Measurements from ENCODE around the gene BAIAP2. TPM values are rescaled to one million over a fixed set of nuclear protein-coding genes. Genes with fewer than 3 reads are reported as not detected.

Gene BAIAP2
- total and polyA plus RNA-seq, 12 donors: 9.5 to 25.8 (median 15.6) TPM

GRCh38 chr17:81035521-81036196 is 708 bp downstream of the BAIAP2 start:
- no peak for DNase-seq
- H3K36me3 ChIP-seq: peaks cover 0 to 12% (median 0%) of the 10 kb centered on the region in 9 donors
- H3K4me3 ChIP-seq: peak overlapping the region in 9 of 10 donors; percentile 52 to 77 (median 67)
- 17% methylated on average over 65 to 66 of the region's 66 CpGs for WGBS, 2 donors
- H3K9me3 ChIP-seq: no peaks in the 10 kb centered on the region
- peak overlapping the region in 8 of 10 donors; percentile 10 to 72 (median 63) for H3K27ac ChIP-seq
- no peak for ATAC-seq
- peaks cover 0 to 17% (median 0%) of the 10 kb centered on the region in 7 donors for H3K27me3 ChIP-seq
- no peak for TF ChIP-seq CTCF (IDR thresholded peaks at IDR 0.05)
- intact Hi-C loops (cut with DNase I): loop anchor here in 2 of 10 donors (1.0 to 5.0 kb wide), 2 partner anchors 47 kb away; no protein-coding TSS in a partner anchor
- H3K4me1 ChIP-seq: peaks cover 21 to 87% (median 75%) of the 10 kb centered on the region in 9 donors

DNA sequence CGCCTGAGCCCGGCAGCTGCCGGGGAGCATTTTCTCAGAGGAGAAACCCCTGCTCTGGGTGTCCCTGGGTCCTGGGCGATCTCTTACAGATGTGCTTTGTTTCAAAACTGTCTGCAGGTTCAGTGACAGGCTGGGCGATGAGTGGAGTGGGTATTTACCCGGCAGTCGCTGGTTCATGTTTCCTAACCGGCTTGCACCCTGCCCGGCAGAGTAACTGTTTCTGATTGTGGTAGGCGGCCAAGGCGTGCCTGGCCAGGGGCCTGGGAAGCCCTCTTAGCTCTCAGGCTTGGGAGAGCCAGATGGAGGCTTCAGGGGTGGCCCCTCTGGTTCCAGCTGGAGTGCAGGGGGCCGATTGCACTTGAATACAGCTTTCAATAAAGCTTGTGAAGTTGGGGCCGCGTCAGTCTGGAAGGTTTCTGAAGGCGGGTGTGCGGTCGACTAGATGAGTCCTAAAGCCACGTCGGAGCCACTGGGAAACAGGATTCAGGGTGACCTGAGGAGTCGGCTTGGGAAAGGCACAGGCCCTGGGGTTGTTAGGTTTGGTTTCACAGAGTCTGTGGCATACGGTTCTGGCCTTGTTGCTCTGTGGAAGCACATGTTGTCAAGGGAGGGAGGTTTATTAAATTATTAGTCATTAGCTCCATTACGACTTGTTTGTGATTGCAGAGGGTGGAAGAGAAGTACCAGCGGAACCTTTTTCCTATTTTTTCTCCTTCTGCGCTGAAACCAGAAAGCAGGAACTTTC is 1.4 kb downstream of the BAIAP2 start:
- intact Hi-C loops (cut with DNase I): loop anchor here in 2 of 10 donors (1.0 to 5.0 kb wide), 2 partner anchors 46 kb away; no protein-coding TSS in a partner anchor
- Histone ChIP-seq H3K9me3 (no peaks in the 10 kb centered on the region), H3K36me3 (peaks cover 0 to 12% (median 0%) of the 10 kb centered on the region in 9 donors), H3K27me3 (peaks cover 0 to 17% (median 0%) of the 10 kb centered on the region in 7 donors), H3K4me1 (peaks cover 20 to 87% (median 75%) of the 10 kb centered on the region in 9 donors), H3K4me3 (peak overlapping the region in 9 of 10 donors; percentile 52 to 77 (median 67)), H3K27ac (peak overlapping the region in 1 of 10 donors; percentile 21)
- ATAC-seq (no peak), DNase-seq (no peak)
- no peak for TF ChIP-seq CTCF (IDR thresholded peaks at IDR 0.05)
- 86 to 89% methylated on average over 24 of the region's 24 CpGs for WGBS, 2 donors

DNA sequence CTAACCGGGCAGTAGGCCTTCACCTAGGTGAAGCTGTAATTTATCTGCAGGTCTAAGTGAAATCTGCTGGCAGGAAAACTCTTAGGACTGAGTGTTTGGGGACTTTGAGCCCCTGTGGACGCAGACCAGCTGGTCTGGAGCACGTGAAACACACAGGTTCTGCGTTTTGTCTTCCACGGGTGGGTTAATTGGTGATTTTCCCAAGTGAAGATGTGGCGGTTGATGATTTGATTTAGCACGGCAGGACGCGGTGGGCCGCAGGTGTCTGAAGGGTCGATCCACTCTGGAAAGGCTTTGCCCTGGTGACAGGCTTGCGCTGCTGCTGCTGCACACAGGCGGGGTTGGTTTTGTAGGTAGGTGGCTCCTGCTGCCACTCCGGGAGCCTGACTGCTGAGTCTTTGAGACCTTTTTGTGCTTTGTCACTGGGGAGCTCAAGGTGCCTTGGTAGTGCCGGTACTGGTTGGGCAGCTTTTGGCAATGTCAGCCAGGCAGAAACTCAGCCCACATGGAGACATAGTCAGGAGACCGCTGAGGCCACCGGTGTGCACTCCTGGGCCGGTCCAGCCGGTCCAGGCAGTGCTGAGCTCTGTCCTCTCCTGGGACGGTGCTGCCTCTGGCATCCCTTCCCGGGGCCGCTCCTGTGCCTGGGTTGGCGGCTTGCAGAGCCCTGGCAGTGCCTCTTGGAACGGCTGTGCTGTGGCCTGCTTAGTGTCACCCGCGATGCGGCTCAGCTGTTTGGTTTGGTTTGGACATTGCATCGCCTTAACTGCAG is 2.3 kb downstream of the BAIAP2 start:
- Histone ChIP-seq H3K4me3 (peak overlapping the region in 1 of 10 donors; percentile 12), H3K4me1 (peaks cover 13 to 81% (median 68%) of the 10 kb centered on the region in 9 donors)

More for the DNA sequence above, 2.3 kb downstream of the BAIAP2 start:
- peak overlapping the region in 8 of 10 donors; percentile 14 to 69 (median 52) for H3K27ac ChIP-seq
- H3K36me3 ChIP-seq: peaks cover 0 to 8% (median 0%) of the 10 kb centered on the region in 9 donors
- ATAC-seq (peak; percentile 21 to 82 (median 58)), DNase-seq (peak; percentile 68 to 71)
- H3K27me3 ChIP-seq: peaks cover 0 to 17% (median 0%) of the 10 kb centered on the region in 7 donors
- TF ChIP-seq CTCF (IDR thresholded peaks at IDR 0.05): no peak
- intact Hi-C loops (cut with DNase I): loop anchor here in 1 of 10 donors (5.0 kb wide), 1 partner anchor 45 kb away; no protein-coding TSS in a partner anchor
- no peaks in the 10 kb centered on the region for H3K9me3 ChIP-seq
- WGBS, 2 donors: 65 to 74% methylated on average over 28 of the region's 28 CpGs

Data from heart right ventricle (tissue), 16 donors.